ENCODE measurements around the gene NPNT. TPM values are rescaled to one million over a fixed set of nuclear protein-coding genes. Genes with fewer than 3 reads are reported as not detected.

The NPNT gene
- total RNA-seq, 2 experiments from 2014 or later = not detected

DNA sequence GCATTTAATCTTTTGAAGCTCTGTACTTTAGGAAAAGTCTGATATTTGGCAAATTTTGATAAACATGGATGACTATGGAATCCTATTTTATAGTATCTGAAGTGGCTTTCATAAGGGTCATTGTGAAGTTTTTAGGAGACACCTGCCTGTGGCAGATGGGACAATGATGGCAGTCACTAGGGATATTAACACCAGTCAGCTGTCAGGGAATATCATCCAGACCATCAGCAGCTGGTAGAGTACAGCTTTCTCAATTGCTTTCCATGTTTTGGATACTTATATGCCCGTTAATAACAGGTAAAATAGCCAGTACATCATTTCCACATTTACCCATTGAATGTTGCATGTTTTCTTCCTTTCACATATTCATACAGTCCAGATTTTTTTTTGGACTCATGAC lies 39.1 kb downstream of the NPNT start:
- Mint-ChIP-seq H3K27ac (no peak overlapping the region), H3K4me3 (no peak overlapping the region), H3K36me3 (ENCODE audit: low read depth) (no peaks in the 10 kb centered on the region), H3K9me3 (no peaks in the 10 kb centered on the region), H3K4me1 (ENCODE audit: low read depth) (no peaks in the 10 kb centered on the region), H3K27me3 (peaks cover 2% of the 10 kb centered on the region)
- DNase-seq (no peak), ATAC-seq (no peak)
- intact Hi-C loops (cut with micrococcal nuclease) = no loop called here
- ChIA-PET POLR2A (no interaction called here), CTCF (no interaction called here)
- TF ChIP-seq, protein P1, sequence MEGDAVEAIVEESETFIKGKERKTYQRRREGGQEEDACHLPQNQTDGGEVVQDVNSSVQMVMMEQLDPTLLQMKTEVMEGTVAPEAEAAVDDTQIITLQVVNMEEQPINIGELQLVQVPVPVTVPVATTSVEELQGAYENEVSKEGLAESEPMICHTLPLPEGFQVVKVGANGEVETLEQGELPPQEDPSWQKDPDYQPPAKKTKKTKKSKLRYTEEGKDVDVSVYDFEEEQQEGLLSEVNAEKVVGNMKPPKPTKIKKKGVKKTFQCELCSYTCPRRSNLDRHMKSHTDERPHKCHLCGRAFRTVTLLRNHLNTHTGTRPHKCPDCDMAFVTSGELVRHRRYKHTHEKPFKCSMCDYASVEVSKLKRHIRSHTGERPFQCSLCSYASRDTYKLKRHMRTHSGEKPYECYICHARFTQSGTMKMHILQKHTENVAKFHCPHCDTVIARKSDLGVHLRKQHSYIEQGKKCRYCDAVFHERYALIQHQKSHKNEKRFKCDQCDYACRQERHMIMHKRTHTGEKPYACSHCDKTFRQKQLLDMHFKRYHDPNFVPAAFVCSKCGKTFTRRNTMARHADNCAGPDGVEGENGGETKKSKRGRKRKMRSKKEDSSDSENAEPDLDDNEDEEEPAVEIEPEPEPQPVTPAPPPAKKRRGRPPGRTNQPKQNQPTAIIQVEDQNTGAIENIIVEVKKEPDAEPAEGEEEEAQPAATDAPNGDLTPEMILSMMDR (IDR thresholded peaks at IDR 0.05) = no peak

DNA sequence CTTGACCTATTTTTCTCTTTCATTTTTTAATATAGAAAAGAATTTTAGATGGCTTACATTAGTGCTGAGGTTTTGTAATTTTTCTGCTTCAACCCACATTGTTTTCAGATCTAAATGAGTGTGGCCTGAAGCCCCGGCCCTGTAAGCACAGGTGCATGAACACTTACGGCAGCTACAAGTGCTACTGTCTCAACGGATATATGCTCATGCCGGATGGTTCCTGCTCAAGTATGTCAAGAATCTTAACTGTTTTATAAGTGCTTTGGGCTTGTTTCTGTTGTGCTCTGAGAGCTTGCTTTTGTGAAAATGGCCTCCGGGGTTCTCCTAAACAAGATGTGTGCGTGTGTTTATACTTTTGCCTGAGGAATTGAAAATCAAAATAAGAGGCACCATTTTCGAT lies 41.6 kb downstream of the NPNT start:
- ATAC-seq = no peak
- no peak for DNase-seq
- H3K9me3 Mint-ChIP-seq = no peaks in the 10 kb centered on the region
- CTCF ChIA-PET = no interaction called here
- H3K4me1 Mint-ChIP-seq (ENCODE audit: low read depth) = no peaks in the 10 kb centered on the region
- H3K27me3 Mint-ChIP-seq = peaks cover 2% of the 10 kb centered on the region
- H3K4me3 Mint-ChIP-seq = no peak overlapping the region
- no peaks in the 10 kb centered on the region for H3K36me3 Mint-ChIP-seq (ENCODE audit: low read depth)
- no peak overlapping the region for H3K27ac Mint-ChIP-seq
- intact Hi-C loops (cut with micrococcal nuclease) = no loop called here
- POLR2A ChIA-PET = no interaction called here
- TF ChIP-seq, protein P1 (IDR thresholded peaks at IDR 0.05) = no peak

DNA sequence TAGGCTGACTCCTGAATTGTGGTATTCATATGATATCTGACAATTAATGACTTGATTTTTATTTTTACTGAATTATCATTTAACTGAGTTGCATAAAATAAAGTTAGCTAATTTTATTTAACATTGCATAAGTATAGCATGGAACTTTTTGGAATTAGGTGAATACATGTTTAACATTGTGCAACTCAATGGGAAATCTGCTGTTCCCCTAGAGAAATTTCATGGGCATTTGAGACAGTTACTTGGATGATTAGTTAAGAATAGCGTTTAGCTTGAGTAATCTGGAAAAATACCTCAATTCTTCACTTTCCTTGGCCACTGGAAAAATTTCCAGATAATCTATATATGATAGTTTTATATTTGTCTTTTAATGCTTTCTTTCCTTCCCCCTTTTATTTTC lies 42.5 kb downstream of the NPNT start:
- no peak for ATAC-seq
- no peaks in the 10 kb centered on the region for H3K4me1 Mint-ChIP-seq (ENCODE audit: low read depth)
- DNase-seq = no peak
- H3K4me3 Mint-ChIP-seq = no peak overlapping the region
- intact Hi-C loops (cut with micrococcal nuclease) = no loop called here
- H3K27ac Mint-ChIP-seq = no peak overlapping the region
- no peaks in the 10 kb centered on the region for H3K9me3 Mint-ChIP-seq
- ChIA-PET POLR2A (no interaction called here), CTCF (no interaction called here)
- no peaks in the 10 kb centered on the region for H3K36me3 Mint-ChIP-seq (ENCODE audit: low read depth)
- peaks cover 2% of the 10 kb centered on the region for H3K27me3 Mint-ChIP-seq
- TF ChIP-seq, protein P1 (IDR thresholded peaks at IDR 0.05) = no peak

DNA sequence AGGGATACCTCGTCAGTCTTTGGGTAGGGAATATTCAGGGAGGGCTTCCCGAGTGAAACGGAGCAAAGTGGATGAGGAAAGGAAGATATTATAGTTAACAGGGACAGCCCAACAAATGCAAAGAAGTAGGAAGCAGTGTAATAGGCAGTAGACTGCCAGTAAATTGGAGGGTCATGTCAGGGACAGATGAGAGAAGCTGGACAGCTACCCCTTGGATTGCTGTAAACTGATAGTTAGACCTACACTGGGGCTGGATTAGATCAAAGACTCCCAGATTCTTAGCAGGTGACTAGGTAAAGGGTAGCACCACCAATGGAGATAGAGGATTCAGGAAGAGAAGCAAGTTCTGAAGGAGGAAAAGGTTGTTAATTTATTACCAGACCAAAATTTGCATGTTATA lies 48.0 kb downstream of the NPNT start:
- H3K4me3 Mint-ChIP-seq = no peak overlapping the region
- no peak overlapping the region for H3K27ac Mint-ChIP-seq
- ChIA-PET CTCF (no interaction called here), POLR2A (no interaction called here)
- intact Hi-C loops (cut with micrococcal nuclease) = no loop called here
- peaks cover 2% of the 10 kb centered on the region for H3K27me3 Mint-ChIP-seq
- TF ChIP-seq, protein P1 (IDR thresholded peaks at IDR 0.05) = no peak
- ATAC-seq = no peak
- no peaks in the 10 kb centered on the region for H3K4me1 Mint-ChIP-seq (ENCODE audit: low read depth)
- DNase-seq = no peak
- no peaks in the 10 kb centered on the region for H3K36me3 Mint-ChIP-seq (ENCODE audit: low read depth)
- H3K9me3 Mint-ChIP-seq = peaks cover 8% of the 10 kb centered on the region

DNA sequence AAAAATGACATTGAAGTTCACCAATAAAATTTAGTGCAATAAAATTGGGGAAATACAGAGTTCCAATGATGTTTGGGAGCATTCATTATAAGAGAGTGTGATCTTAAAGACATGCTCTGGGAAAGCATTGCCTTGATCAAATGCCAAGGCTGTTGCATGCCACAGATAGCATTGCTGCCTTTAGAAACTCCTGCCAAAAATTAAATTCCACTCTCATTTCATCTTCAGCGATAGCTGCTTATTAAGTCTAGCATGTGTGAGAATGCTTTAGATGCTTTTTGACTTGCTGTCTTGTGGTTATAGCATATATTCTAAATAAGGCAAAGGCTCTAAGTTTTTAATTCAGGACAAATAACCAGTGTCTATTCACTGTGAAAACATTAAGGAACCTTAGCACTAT lies 49.3 kb downstream of the NPNT start:
- CTCF ChIA-PET = no interaction called here
- no peaks in the 10 kb centered on the region for H3K4me1 Mint-ChIP-seq (ENCODE audit: low read depth)
- no peak overlapping the region for H3K27ac Mint-ChIP-seq
- H3K4me3 Mint-ChIP-seq = no peak overlapping the region
- POLR2A ChIA-PET = no interaction called here
- no peaks in the 10 kb centered on the region for H3K36me3 Mint-ChIP-seq (ENCODE audit: low read depth)
- TF ChIP-seq, protein P1 (IDR thresholded peaks at IDR 0.05) = no peak
- DNase-seq = no peak
- ATAC-seq = no peak
- no peaks in the 10 kb centered on the region for H3K27me3 Mint-ChIP-seq
- H3K9me3 Mint-ChIP-seq = peaks cover 9% of the 10 kb centered on the region
- intact Hi-C loops (cut with micrococcal nuclease) = no loop called here

Measured in activated CD8-positive, alpha-beta T cell treated with anti-CD3 and anti-CD28 coated beads for 36 hours (primary cell).